B cell (primary cell): ENCODE results near the gene SSU72. TPM values are rescaled to one million over a fixed set of nuclear protein-coding genes. Genes with fewer than 3 reads are reported as not detected.

ENCODE experiments used
- ATAC-seq: fragments of 200-7000 bp; cut with Tn5 transposase; one replicate; pipeline ENCODE4 v1.10.0; 2021; ENCODE audit warnings: low read depth, mild to moderate bottlenecking, moderate number of reproducible peaks, moderate library complexity
- CTCF ChIA-PET: fragments of 350-600 bp; sonication (Branson Sonifier 250); formaldehyde crosslinking; loops from one replicate; lab custom pipeline; 2021; ENCODE audit warnings: antibody characterized with exemption, inconsistent platforms; lab: Charles Lee
- POLR2A ChIA-PET: fragments of 350-600 bp; sonication (Branson Sonifier 250); formaldehyde crosslinking; loops from one replicate; lab custom pipeline; 2021; ENCODE audit warnings: antibody characterized with exemption; lab: Charles Lee
- DNase-seq: peaks from one replicate; pipeline ENCODE4 v3.0.0; 2013
- H2AFZ ChIP-seq: 2 replicates; pipeline ENCODE4 v1.6.1; 2012; ENCODE audit warnings: mild to moderate bottlenecking, low read depth, low read length; ENCODE audit not compliant: insufficient read depth, poor library complexity, severe bottlenecking
- H3K27ac ChIP-seq, 2 donors: 1 replicate in 1 of 2; 2 replicates in 1 of 2; pipeline ENCODE4 v1.5.1; 2012 to 2013; ENCODE audit warnings: low read length in 2 of 2, mild to moderate bottlenecking in 2 of 2, moderate library complexity in 1 of 2
- H3K27me3 ChIP-seq, 4 experiments: fragments of 200-600 bp in 1 of 4; sonication (generic) in 1 of 4; replicated peaks in 1 of 4; 1 replicate in 2 of 4; 2 replicates in 2 of 4; pipeline versions ENCODE4 v1.6.1 to v1.7.0; 2013 to 2016; ENCODE audit warnings: low read length in 3 of 4, mild to moderate bottlenecking in 2 of 4, mixed read lengths in 1 of 4, moderate library complexity in 1 of 4; ENCODE audit not compliant: insufficient read depth in 4 of 4, control insufficient read depth in 3 of 4; ENCODE audit errors: control extremely low read depth in 1 of 4
- H3K36me3 ChIP-seq, 2 experiments: replicated peaks in 1 of 2; 1 replicate in 1 of 2; 2 replicates in 1 of 2; pipeline versions ENCODE4 v1.6.1 to v1.7.1; 2013; ENCODE audit warnings: low read length in 1 of 2; ENCODE audit not compliant: insufficient read depth in 2 of 2, control insufficient read depth in 1 of 2; ENCODE audit errors: control extremely low read depth in 1 of 2, extremely low read depth in 1 of 2
- H3K4me1 ChIP-seq, 2 donors: fragments of 200-600 bp in 1 of 2; sonication (generic) in 1 of 2; 1 replicate in 1 of 2; 2 replicates in 1 of 2; pipeline versions ENCODE4 v1.5.1 to v1.6.1; 2013 to 2017; ENCODE audit warnings: low read length in 2 of 2; ENCODE audit not compliant: control insufficient read depth in 2 of 2, insufficient read depth in 2 of 2
- H3K4me2 ChIP-seq: replicated peaks from 2 replicates; pipeline ENCODE3; 2012; ENCODE audit warnings: mild to moderate bottlenecking, low read depth, low read length; ENCODE audit not compliant: poor library complexity, severe bottlenecking
- H3K4me3 ChIP-seq, 5 experiments: fragments of 200-600 bp in 1 of 5; sonication (generic) in 1 of 5; 1 replicate in 3 of 5; 2 replicates in 2 of 5; pipeline versions ENCODE4 v1.5.1 to v1.7.0; 2011 to 2016; ENCODE audit warnings: low read length in 4 of 5, mild to moderate bottlenecking in 4 of 5, low read depth in 2 of 5, control low read depth in 1 of 5, moderate library complexity in 1 of 5; ENCODE audit not compliant: insufficient read depth in 1 of 5; ENCODE audit errors: control extremely low read depth in 1 of 5, extremely low read depth in 1 of 5
- H3K79me2 ChIP-seq: fragments of 200-600 bp; sonication (generic); one replicate; pipeline ENCODE4 v1.6.0; 2016; ENCODE audit warnings: low read length; ENCODE audit not compliant: control insufficient read depth, insufficient read depth
- H3K9ac ChIP-seq: fragments of 200-600 bp; sonication (generic); 2 replicates; pipeline ENCODE4 v1.6.1; 2017; ENCODE audit warnings: mild to moderate bottlenecking, low read length, moderate library complexity
- H3K9me3 ChIP-seq, 3 donors: one replicate each; pipeline versions ENCODE4 v1.6.1 to v1.7.1; 2013; ENCODE audit warnings: low read length in 2 of 3; ENCODE audit not compliant: control insufficient read depth in 2 of 3, insufficient read depth in 1 of 3; ENCODE audit errors: control extremely low read depth in 1 of 3
- H4K20me1 ChIP-seq: 2 replicates; pipeline ENCODE4 v1.6.0; 2012; ENCODE audit warnings: mild to moderate bottlenecking, low read length; ENCODE audit not compliant: insufficient read depth, control insufficient read depth, poor library complexity, severe bottlenecking
- H3K27ac Mint-ChIP-seq: one replicate; pipeline ENCODE4 v1.8.0; 2021; ENCODE audit warnings: mixed read lengths
- H3K27me3 Mint-ChIP-seq: one replicate; pipeline ENCODE4 v1.8.0; 2021; ENCODE audit warnings: mixed read lengths
- H3K4me1 Mint-ChIP-seq: one replicate; pipeline ENCODE4 v1.8.0; 2021; ENCODE audit warnings: mixed read lengths
- H3K4me3 Mint-ChIP-seq: one replicate; pipeline ENCODE4 v1.8.0; 2021; ENCODE audit warnings: mixed read lengths
- H3K9me3 Mint-ChIP-seq: one replicate; pipeline ENCODE4 v1.8.0; 2022; ENCODE audit warnings: mixed read lengths; ENCODE audit not compliant: insufficient read depth
- CTCF ChIP-seq: fragments of 200-600 bp; IDR thresholded peaks from one replicate; pipeline ENCODE4 v1.8.0; 2022; ENCODE audit warnings: antibody characterized with exemption, mild to moderate bottlenecking
- EZH2 ChIP-seq: IDR thresholded peaks from 2 replicates; pipeline ENCODE4 v1.6.1; 2012; ENCODE audit warnings: borderline replicate concordance, low read depth, mild to moderate bottlenecking, moderate library complexity, low read length; ENCODE audit not compliant: insufficient read depth, poor library complexity, severe bottlenecking
- WGBS: methylation state at CpG from one replicate; pipeline ENCODE4 v1.1.5; 2013; ENCODE audit warnings: missing lambda C conversion rate; ENCODE audit not compliant: insufficient coverage; 5-methylcytosine and 5-hydroxymethylcytosine counted together
- intact Hi-C: fragments of 100-400 bp; cut with micrococcal nuclease; formaldehyde crosslinking; loops from one replicate; pipeline ENCODE4 v1.10.0; 2022
- polyA plus RNA-seq: library from polyadenylated mRNA; depleted of rRNA; stranded (reverse); fragments of >200 nt; gene quantifications from 2 replicates; pipeline ENCODE4 v1.2.3, GENCODE V29; 2012
- total RNA-seq, 2 donors: library from RNA; stranded (reverse); fragments of 120-200 nt in 1 of 2; gene quantifications; 1 replicate in 1 of 2; 2 replicates in 1 of 2; pipeline versions ENCODE4 v1.2.3 to v1.2.4, GENCODE V29; 2013 to 2022

The SSU72 gene
- total and polyA plus RNA-seq, 2 donors (not counting 1 experiment from before 2014, with no cell fraction given) = 86.8 to 112 TPM

- no peak overlapping the region for H3K27ac ChIP-seq
- H3K9me3 ChIP-seq = no peaks in the 10 kb centered on the region
- TF ChIP-seq CTCF (no peak), EZH2 (no peak)
- peaks cover 87% of the 10 kb centered on the region for H4K20me1 ChIP-seq
- H3K4me2 ChIP-seq = no peak overlapping the region
- Mint-ChIP-seq H3K27me3 (no peaks in the 10 kb centered on the region), H3K4me3 (no peak overlapping the region), H3K4me1 (peaks cover 36% of the 10 kb centered on the region), H3K9me3 (no peaks in the 10 kb centered on the region), H3K27ac (no peak overlapping the region)
- intact Hi-C loops = no loop called here
- no peak overlapping the region for H3K9ac ChIP-seq
- no peak for ATAC-seq
- no peaks in the 10 kb centered on the region for H3K27me3 ChIP-seq
- no peak overlapping the region for H3K4me3 ChIP-seq
- no peak overlapping the region for H2AFZ ChIP-seq
- peaks cover 0 to 55% of the 10 kb centered on the region in 2 experiments for H3K36me3 ChIP-seq
- WGBS = 97% methylated on average over 8 of the region's 10 CpGs
- H3K4me1 ChIP-seq = peaks cover 0 to 17% of the 10 kb centered on the region in 2 donors
- CTCF ChIA-PET = no interaction called here
- POLR2A ChIA-PET = no interaction called here
- no peak for DNase-seq
- peaks cover 93% of the 10 kb centered on the region for H3K79me2 ChIP-seq
Measured at GRCh38 chr1:1565340-1565739, 9.3 kb downstream of the SSU72 start.

- POLR2A ChIA-PET = no interaction called here
- H3K4me3 Mint-ChIP-seq = no peak overlapping the region
- no peak for ATAC-seq
Measured at GRCh38 chr1:1564268-1564667, 10.4 kb downstream of the SSU72 start.

More at GRCh38 chr1:1564268-1564667, 10.4 kb downstream of the SSU72 start:
- peaks cover 89% of the 10 kb centered on the region for H3K79me2 ChIP-seq
- no peak for TF ChIP-seq CTCF
- TF ChIP-seq EZH2 = no peak
- no peak for DNase-seq
- H3K36me3 ChIP-seq = peaks cover 0 to 49% of the 10 kb centered on the region in 2 experiments
- no peaks in the 10 kb centered on the region for H3K9me3 ChIP-seq
- H3K27me3 Mint-ChIP-seq = no peaks in the 10 kb centered on the region
- intact Hi-C loops = no loop called here
- CTCF ChIA-PET = no interaction called here
- H3K27ac ChIP-seq = no peak overlapping the region
- H2AFZ ChIP-seq = no peak overlapping the region
- peaks cover 27% of the 10 kb centered on the region for H3K4me1 Mint-ChIP-seq
- H3K9me3 Mint-ChIP-seq = no peaks in the 10 kb centered on the region
- no peaks in the 10 kb centered on the region for H3K27me3 ChIP-seq
- no peak overlapping the region for H3K9ac ChIP-seq
- no peak overlapping the region for H3K27ac Mint-ChIP-seq
- H4K20me1 ChIP-seq = peaks cover 79% of the 10 kb centered on the region
- no peak overlapping the region for H3K4me3 ChIP-seq
- H3K4me1 ChIP-seq = peaks cover 0 to 10% of the 10 kb centered on the region in 2 donors
- no peak overlapping the region for H3K4me2 ChIP-seq
- 97% methylated on average over 19 of the region's 19 CpGs for WGBS
